DND-41 (cell line): ENCODE data around the gene IGFLR1.

Experiments
- ATAC-seq: fragments of 200-7000 bp; cut with Tn5 transposase; 3 replicates; pipeline ENCODE4 v1.9.1; 2021; ENCODE audit warnings: low read depth; ENCODE audit not compliant: insufficient read depth
- DNase-seq: peaks from one replicate; pipeline ENCODE4 v3.0.0-alpha.2; 2020
- H2AFZ ChIP-seq: 2 replicates; pipeline ENCODE4 v1.6.0; 2012; ENCODE audit warnings: low read depth, low read length
- H3K27ac ChIP-seq: 2 replicates; pipeline ENCODE4 v1.5.1; 2012; ENCODE audit warnings: low read length, inconsistent platforms
- H3K27me3 ChIP-seq: fragments of 200-600 bp; sonication (generic); 2 replicates; pipeline ENCODE4 v1.6.0; 2012; ENCODE audit warnings: low read length, mild to moderate bottlenecking, inconsistent platforms; ENCODE audit not compliant: insufficient read depth, poor library complexity
- H3K36me3 ChIP-seq: 2 replicates; pipeline ENCODE4 v1.5.1; 2012; ENCODE audit warnings: low read length, inconsistent platforms; ENCODE audit not compliant: insufficient read depth
- H3K4me1 ChIP-seq: 2 replicates; pipeline ENCODE4 v1.5.1; 2012; ENCODE audit warnings: mild to moderate bottlenecking, low read length; ENCODE audit not compliant: insufficient read depth
- H3K4me2 ChIP-seq: 2 replicates; pipeline ENCODE4 v1.6.0; 2012; ENCODE audit warnings: mild to moderate bottlenecking, moderate library complexity, low read length, inconsistent platforms; ENCODE audit not compliant: insufficient read depth
- H3K4me3 ChIP-seq, 2 experiments: fragments of 200-600 bp in 1 of 2; shearing (Covaris generic) in 1 of 2; 2 replicates each; pipeline ENCODE4 v1.5.1; 2012 to 2016; ENCODE audit warnings: inconsistent platforms in 2 of 2, low read length in 2 of 2, mild to moderate bottlenecking in 2 of 2, low read depth in 1 of 2, moderate library complexity in 1 of 2
- H3K79me2 ChIP-seq: 2 replicates; pipeline ENCODE4 v1.6.0; 2012; ENCODE audit warnings: low read length, inconsistent platforms; ENCODE audit not compliant: insufficient read depth
- H3K9ac ChIP-seq: 2 replicates; pipeline ENCODE4 v1.6.0; 2012; ENCODE audit warnings: low read depth, mild to moderate bottlenecking, inconsistent platforms, low read length, moderate library complexity
- H3K9me3 ChIP-seq: 2 replicates; pipeline ENCODE4 v1.5.1; 2012; ENCODE audit warnings: low read length, moderate library complexity, mild to moderate bottlenecking, inconsistent platforms; ENCODE audit not compliant: insufficient read depth, severe bottlenecking
- H4K20me1 ChIP-seq: 2 replicates; pipeline ENCODE4 v1.6.0; 2012; ENCODE audit warnings: low read length; ENCODE audit not compliant: insufficient read depth
- EZH2 ChIP-seq: IDR thresholded peaks from 3 replicates; pipeline ENCODE4 v1.6.1; 2012; ENCODE audit warnings: borderline replicate concordance, low read depth, mild to moderate bottlenecking, moderate library complexity, low read length, inconsistent platforms; ENCODE audit not compliant: severe bottlenecking
- TF ChIP-seq, protein P1 (sequence below): IDR thresholded peaks from 2 replicates; pipeline ENCODE4 v1.5.1; 2012; ENCODE audit warnings: borderline replicate concordance, low read length, moderate library complexity, mild to moderate bottlenecking; ENCODE audit not compliant: poor library complexity, severe bottlenecking; ENCODE audit errors: extremely low read depth

Gene IGFLR1

DNA sequence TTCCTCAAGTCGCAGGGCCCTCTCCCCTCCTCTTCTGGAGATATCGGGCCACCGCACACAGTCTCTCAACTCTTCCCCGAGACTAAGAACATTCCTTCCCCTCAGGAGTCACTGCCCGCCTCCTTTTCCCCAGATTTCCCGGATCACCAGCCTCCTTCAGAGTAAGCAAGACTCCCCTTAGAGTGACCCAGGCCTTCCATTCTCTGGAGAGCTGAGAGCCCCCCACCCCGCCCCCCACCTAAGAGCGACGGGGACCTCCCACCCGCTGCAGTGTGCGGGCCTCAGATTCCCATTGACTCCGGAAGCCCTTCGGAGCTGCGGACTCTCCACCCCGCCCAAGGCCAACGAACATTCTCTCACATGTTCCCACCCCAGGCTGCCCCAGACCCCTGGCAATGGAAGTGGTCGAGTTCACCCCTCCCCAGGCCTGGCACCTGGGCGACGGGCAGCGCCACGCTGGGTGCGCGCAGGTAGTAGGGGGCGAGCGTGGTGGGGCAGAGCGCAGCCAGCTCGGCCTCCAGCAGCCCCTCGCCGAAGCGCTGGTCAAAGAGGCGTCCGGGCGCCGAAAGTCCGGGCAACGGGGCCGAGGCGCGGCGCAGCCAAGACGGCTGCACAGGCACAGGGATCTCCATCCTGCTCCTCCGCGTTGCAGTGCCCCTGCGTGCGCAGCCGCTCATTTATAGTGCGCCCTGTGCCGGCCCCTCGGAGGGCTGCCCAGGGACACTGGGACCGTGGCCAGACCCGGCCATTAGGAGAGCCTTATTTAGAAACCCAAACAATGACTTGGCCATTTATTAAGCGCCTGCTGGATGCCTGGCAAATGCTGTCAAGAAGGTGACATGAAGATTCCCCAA, 14.4 kb upstream of the IGFLR1 start, which contains the start of gene HSPB6:
Gene HSPB6, minus strand, starts transcription at position 653 of the 854 bp plus-strand sequence. Its CDS starts 21 bp downstream, at position 632.
- peak within 1 kb of the TSS; percentile 30 to 61 for H3K4me3 ChIP-seq
- peak within 1 kb of the TSS; percentile 62 for H2AFZ ChIP-seq
- H3K79me2 ChIP-seq = peaks cover 30% of the 10 kb centered on the region
- H3K4me1 ChIP-seq = peaks cover 26% of the 10 kb centered on the region
- H3K27me3 ChIP-seq = no peaks in the 10 kb centered on the region
- DNase-seq = no peak
- peak within 1 kb of the TSS; percentile 88 for H3K27ac ChIP-seq
- ATAC-seq = no peak
- H3K9ac ChIP-seq = peak within 1 kb of the TSS; percentile 97
- no peak for TF ChIP-seq EZH2
- TF ChIP-seq, protein P1, sequence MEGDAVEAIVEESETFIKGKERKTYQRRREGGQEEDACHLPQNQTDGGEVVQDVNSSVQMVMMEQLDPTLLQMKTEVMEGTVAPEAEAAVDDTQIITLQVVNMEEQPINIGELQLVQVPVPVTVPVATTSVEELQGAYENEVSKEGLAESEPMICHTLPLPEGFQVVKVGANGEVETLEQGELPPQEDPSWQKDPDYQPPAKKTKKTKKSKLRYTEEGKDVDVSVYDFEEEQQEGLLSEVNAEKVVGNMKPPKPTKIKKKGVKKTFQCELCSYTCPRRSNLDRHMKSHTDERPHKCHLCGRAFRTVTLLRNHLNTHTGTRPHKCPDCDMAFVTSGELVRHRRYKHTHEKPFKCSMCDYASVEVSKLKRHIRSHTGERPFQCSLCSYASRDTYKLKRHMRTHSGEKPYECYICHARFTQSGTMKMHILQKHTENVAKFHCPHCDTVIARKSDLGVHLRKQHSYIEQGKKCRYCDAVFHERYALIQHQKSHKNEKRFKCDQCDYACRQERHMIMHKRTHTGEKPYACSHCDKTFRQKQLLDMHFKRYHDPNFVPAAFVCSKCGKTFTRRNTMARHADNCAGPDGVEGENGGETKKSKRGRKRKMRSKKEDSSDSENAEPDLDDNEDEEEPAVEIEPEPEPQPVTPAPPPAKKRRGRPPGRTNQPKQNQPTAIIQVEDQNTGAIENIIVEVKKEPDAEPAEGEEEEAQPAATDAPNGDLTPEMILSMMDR = no peak
- peaks cover 22% of the 10 kb centered on the region for H4K20me1 ChIP-seq
- H3K4me2 ChIP-seq = peak within 1 kb of the TSS; percentile 70
- H3K9me3 ChIP-seq = no peaks in the 10 kb centered on the region
- peaks cover 49% of the 10 kb centered on the region for H3K36me3 ChIP-seq

DNA sequence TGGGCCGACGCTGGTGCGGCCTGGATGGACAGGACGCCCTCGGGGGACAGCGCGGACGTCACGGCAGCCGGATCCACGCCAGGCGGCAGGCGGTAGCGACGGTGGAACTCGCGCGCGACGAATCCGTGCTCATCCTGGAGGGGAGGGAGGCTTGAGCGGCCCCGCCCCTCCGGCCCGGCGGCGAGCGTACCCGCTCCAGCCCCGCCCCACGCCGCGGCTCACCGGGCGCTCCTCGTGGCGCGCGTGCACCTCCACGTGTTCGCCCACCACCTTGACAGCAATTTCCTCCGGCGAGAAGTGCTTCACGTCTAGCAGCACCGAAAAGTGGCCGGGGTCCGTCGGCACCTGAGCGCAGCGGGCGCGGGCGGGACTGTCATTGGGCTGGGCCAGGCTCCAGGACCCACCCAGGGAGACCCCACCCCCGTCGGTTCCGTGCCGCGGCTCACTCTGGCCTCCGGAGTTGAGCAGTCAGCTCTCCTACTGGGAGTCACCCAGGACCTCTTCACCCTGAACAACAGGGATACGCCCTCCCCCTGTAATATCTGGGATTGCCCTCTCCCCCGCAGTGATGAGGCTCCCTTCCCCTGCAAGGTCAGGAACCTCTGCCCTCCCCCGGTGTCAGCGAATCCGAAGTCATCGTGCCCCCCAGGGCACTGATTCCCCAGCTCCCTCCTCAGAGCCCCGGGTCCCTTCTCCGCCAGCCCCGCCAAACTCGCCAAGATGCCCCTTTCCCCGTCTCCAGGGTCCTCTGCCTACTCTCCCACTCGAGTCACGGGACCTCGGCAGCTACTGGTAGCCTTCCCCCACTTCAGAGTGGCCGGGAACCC, 13.5 kb upstream of the IGFLR1 start:
- Histone ChIP-seq H3K9me3 (no peaks in the 10 kb centered on the region), H3K27me3 (no peaks in the 10 kb centered on the region), H4K20me1 (peaks cover 16% of the 10 kb centered on the region), H3K9ac (no peak overlapping the region), H3K79me2 (peaks cover 26% of the 10 kb centered on the region), H3K27ac (no peak overlapping the region), H3K36me3 (peaks cover 42% of the 10 kb centered on the region), H2AFZ (no peak overlapping the region), H3K4me2 (no peak overlapping the region), H3K4me3 (no peak overlapping the region), H3K4me1 (peaks cover 26% of the 10 kb centered on the region)
- TF ChIP-seq EZH2 = no peak
- TF ChIP-seq, protein P1 = no peak
- no peak for ATAC-seq
- no peak for DNase-seq

DNA sequence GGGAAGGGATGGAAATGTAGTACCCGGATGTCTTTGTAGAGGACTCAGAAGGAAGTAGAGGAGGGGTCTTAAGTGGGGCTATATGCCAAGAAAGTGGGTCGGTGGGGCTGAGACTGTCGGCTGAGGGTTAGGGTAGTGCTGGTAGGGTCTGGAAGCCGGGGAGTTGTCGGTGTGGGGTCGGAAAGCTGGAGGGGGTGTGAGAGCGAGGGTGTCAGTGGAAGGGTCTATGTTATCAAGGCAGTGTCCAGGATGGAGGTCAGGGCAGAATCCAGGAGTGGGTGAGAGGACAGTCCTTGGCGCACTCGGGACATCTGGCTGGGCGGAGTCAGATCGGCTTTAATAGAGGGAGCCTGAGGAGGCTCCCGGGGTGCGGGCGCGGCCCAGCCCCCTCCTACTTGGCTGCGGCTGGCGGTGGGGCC, 12.9 kb upstream of the IGFLR1 start:
- Histone ChIP-seq H3K9ac (no peak overlapping the region), H3K4me3 (no peak overlapping the region), H3K9me3 (no peaks in the 10 kb centered on the region), H4K20me1 (peaks cover 19% of the 10 kb centered on the region), H3K4me1 (peaks cover 27% of the 10 kb centered on the region), H3K27ac (no peak overlapping the region), H3K36me3 (peaks cover 36% of the 10 kb centered on the region), H3K79me2 (peaks cover 22% of the 10 kb centered on the region), H2AFZ (no peak overlapping the region), H3K27me3 (no peaks in the 10 kb centered on the region), H3K4me2 (no peak overlapping the region)
- no peak for ATAC-seq
- no peak for TF ChIP-seq EZH2
- no peak for DNase-seq
